ENCODE measurements around the gene GABRG3. TPM values are rescaled to one million over a fixed set of nuclear protein-coding genes. Genes with fewer than 3 reads are reported as not detected.

GABRG3 gene
- total RNA-seq, 1 donor, result not detected

DNA sequence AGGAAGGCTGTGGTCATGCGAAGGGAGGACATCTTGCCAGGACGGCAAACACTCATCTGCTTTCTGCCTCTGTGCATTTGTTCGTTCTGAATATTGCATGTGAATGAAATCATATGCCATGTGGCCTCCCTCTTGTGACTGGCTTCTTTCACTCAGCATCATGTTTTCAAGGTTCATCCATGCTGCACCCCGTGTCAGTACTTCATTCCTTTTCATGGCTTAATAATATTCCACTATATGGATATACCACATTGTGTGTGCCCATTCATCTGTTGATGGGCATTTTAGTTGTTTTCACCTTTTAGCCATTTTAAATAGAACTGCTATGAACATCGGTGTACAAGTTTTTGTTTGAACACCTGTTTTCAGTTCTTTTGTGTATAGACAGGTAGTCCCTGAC, 118.7 kb downstream of the GABRG3 start:
- DNase-seq (ENCODE audit: low read depth), result no peak
- no peak overlapping the region for H3K4me3 ChIP-seq (ENCODE audit: low read depth, low read length)
- TF ChIP-seq, protein P1, sequence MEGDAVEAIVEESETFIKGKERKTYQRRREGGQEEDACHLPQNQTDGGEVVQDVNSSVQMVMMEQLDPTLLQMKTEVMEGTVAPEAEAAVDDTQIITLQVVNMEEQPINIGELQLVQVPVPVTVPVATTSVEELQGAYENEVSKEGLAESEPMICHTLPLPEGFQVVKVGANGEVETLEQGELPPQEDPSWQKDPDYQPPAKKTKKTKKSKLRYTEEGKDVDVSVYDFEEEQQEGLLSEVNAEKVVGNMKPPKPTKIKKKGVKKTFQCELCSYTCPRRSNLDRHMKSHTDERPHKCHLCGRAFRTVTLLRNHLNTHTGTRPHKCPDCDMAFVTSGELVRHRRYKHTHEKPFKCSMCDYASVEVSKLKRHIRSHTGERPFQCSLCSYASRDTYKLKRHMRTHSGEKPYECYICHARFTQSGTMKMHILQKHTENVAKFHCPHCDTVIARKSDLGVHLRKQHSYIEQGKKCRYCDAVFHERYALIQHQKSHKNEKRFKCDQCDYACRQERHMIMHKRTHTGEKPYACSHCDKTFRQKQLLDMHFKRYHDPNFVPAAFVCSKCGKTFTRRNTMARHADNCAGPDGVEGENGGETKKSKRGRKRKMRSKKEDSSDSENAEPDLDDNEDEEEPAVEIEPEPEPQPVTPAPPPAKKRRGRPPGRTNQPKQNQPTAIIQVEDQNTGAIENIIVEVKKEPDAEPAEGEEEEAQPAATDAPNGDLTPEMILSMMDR (IDR thresholded peaks at IDR 0.05; ENCODE audit: insufficient read depth, low read depth, low read length), result no peak

DNA sequence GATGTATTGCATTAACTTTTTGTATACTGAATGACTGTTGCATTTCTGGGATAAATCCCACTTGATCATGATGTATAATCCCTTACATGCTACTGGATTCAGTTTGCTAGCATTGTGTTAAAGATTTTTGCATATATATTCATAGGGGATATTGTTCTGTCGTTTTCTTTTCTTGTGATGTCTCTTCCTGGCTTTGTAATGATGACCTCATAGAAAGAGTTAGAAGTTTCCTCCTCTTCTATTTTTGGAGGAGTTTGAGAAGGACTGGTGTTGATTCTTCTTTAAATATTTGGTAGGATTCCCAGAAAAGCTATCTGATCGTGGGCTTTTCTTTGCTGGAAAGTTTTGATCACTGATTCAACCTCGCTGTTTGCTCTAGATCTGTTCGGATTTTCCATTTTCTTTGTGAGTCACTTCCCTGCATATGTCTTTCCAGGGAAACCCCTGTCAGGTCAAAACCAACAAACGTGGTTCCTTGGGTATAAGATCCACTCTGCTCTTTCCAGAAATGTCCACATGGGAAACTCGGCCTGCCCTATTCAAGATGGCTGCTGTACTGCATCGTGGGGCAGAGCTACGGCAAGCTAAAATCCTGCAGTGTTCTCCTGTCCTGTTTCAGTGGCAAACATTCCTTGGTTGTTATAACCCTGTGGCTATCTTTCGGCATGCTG, 120.4 kb downstream of the GABRG3 start:
- no peak overlapping the region for H3K4me3 ChIP-seq (ENCODE audit: low read depth, low read length)
- TF ChIP-seq, protein P1 (IDR thresholded peaks at IDR 0.05; ENCODE audit: insufficient read depth, low read depth, low read length), result no peak
- DNase-seq (ENCODE audit: low read depth), result no peak

DNA sequence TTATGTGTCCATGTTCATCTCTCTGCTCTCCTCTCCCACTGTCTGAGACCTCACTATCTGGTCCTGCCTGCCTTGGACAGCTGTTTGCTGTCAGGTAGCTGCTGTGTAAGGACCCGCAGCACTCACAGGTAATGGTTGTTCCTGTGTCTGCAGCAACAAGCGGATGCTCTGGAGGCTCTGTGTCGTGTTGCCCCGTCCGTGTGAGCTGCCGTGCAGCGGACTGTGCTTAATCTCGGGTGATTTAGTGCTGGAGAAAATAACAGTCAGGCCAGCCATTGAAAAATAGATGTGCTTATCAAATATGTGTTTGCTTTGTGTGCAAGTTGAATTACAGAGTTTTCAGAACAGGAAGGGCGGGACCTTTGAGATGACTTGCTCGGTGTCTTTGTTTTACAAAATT, 121.4 kb downstream of the GABRG3 start:
- H3K4me3 ChIP-seq (ENCODE audit: low read depth, low read length), result no peak overlapping the region
- no peak for DNase-seq (ENCODE audit: low read depth)
- TF ChIP-seq, protein P1 (IDR thresholded peaks at IDR 0.05; ENCODE audit: insufficient read depth, low read depth, low read length), result no peak

DNA sequence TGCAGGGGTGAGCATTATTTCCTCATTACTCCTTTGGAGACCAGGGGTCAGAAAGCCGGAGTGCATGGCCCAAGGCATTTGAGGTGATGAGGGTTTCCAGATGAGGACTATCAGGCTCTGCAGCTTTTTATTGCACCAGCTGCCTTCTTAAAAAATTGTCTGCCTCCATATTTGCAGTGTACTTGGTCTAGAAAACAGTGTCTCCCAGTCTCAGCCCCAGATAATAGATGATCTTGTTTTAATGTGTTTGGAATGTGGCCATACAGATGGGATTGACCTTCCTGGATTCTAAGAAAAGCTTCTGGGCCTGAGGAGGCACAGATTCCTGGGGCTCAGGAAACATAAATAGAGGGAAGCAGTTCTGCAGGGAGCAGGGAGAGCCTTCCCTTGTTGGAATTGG, 123.3 kb downstream of the GABRG3 start:
- H3K4me3 ChIP-seq (ENCODE audit: low read depth, low read length), result no peak overlapping the region
- DNase-seq (ENCODE audit: low read depth), result no peak
- TF ChIP-seq, protein P1 (IDR thresholded peaks at IDR 0.05; ENCODE audit: insufficient read depth, low read depth, low read length), result no peak

DNA sequence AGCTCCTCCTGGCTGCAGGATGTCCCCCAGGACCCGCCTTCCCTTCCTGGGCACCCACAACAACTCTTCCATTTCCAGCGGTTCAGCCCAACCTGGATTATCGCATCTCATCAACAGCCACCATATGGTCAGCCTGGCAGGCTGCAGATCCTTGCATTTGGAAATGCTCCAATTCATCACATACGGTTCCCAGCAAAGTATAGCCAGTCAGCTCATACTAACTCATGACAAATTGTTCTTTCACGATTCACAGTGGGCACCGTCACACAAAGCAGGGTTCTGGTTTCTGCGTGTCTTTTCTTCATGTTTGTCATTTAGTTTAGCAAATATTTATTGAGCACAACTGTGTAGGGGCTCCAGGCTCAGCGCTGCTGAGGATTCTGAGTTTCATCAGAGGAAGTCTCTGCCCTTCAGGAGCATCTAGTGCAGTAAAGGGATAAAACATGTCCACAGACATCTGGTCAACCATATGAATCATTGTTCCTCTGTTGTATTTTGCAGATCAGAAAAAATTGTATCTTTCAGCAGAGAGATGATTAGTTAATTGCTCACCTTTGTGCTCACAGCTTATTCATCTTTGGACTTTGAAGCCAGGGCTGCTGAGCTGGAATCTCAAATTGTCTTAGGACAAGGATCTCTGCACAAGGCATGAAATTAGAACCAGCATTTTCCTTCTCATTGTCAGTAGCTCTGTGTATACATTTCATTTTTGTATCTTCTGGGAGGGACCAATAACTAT, 125.1 kb downstream of the GABRG3 start:
- DNase-seq (ENCODE audit: low read depth), result no peak
- no peak overlapping the region for H3K4me3 ChIP-seq (ENCODE audit: low read depth, low read length)
- TF ChIP-seq, protein P1 (IDR thresholded peaks at IDR 0.05; ENCODE audit: insufficient read depth, low read depth, low read length), result no peak

DNA sequence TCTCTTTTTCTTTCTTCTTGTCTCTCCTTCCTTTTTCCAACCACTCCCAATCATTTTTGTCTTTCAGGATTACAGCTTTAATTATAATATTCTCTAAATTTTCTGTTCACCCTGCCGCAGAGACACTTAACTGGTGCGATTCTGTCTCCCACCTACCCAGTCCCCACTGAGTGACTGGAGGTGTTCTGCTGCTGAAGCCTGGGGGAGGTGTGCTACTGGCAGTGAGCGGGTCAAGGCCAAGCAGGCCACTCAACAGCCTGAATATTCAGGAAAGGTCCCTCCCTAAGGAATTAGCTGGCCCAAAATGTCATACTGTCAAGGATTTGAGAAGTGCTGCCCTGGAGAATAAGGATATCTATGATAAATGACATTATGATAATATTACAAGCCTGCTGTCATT, 126.5 kb downstream of the GABRG3 start:
- DNase-seq (ENCODE audit: low read depth), result no peak
- no peak overlapping the region for H3K4me3 ChIP-seq (ENCODE audit: low read depth, low read length)
- TF ChIP-seq, protein P1 (IDR thresholded peaks at IDR 0.05; ENCODE audit: insufficient read depth, low read depth, low read length), result no peak
